ENCODE data around the gene NUP210L.
"Not testable (repeated sequence)": the region's sequence is repeated elsewhere in the genome, so short reads cannot be mapped to it uniquely, and the experiment has no call there.

Gene NUP210L

DNA sequence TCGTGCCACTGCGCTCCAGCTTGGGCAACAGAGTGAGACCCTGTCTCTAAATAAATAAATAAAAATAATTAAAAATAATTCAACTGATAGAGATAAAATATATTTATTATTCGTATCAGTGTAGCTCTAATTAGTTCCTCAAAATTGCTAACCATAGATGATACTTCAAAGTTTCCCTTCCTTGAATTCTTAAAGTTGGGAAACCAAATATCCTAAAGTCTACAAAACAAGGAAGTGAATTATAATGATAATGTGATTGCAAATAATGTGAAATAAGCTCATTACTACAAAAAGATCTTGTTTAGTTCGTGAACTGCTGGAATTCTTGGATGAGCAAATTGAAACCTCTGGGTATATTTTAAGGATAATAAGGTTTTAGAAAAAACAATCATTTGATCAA is 60.5 kb downstream of the NUP210L start:
- no peak for DNase-seq

DNA sequence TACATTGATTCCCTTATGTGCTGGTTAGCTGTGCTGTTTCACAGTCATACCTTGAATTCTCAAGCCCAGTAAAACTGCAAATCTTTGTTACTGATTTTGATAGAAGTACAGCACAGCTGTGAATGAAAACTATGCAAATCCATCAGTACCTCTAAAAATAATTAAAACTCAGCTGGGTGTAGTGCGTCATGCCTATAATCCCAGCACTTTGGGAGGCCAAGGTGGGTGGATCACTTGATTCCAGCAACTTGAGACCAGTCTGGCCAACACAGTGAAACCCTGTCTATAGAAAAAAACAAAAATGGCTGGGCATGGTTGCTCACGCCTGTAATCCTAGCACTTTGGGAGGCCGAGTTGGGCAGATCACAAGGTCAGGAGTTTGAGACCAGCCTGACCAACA is 61.2 kb downstream of the NUP210L start:
- no peak for DNase-seq

- DNase-seq, result no peak
Measured at GRCh38 chr1:154091706-154092105, 63.2 kb downstream of the NUP210L start.

DNA sequence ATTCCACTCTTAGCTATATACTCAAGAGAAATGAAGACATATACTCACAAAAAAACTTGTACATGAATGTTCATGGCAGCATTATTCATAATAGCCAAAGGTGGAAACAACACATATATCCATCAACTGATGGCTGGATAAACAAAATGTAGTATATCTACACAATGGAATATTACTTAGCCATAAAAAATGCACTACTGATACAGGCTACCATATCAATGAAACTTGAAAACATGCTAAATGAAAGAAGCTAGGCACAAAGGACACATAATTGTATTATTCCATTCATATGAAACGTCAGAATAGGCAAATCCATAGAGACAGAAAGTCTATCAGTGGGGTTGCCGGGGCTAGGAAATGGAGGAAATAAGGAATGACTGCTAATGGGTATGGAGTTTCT is 67.3 kb downstream of the NUP210L start:
- DNase-seq, result no peak

DNA sequence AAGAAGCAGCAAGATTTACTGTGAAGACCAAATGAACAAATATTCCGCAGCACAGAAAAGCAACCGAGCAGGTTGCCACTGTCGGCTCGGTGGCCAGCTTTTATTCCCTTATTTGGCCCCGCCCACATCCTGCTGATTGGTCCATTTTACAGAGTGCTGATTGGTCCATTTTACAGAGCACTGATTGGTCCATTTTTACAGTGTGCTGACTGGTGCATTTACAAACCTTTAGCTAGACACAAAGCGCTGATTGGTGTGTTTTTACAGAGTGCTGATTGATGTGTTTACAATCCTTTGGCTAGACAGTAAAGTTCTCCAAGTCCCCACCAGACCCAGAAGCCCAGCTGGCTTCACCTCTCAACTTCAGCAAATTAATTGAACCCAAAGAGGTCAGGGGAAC is 71.8 kb downstream of the NUP210L start:
- not testable (repeated sequence) for DNase-seq

GRCh38 chr1:154081386-154082126 is 73.3 kb downstream of the NUP210L start:
- DNase-seq, result no peak

GRCh38 chr1:154076413-154076812 is 78.5 kb downstream of the NUP210L start:
- DNase-seq, result no peak

DNA sequence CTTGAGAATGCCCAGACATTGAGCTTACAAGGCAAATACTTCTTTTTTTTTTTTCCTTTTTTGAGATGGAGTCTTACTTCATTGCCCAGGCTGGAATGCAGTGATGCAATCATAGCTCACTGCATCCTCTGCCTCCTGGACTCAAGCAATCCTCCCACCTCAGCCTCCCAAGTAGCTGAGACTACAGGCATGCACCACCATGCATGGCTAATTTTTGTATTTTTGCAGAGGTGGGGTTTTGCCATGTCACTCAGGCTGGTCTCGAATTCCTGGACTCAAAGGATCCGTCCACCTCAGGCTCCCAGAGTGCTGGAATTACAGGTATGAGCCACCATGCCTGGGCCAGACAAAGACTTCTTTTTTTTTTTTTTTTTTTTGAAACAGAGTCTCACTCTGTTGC is 79.1 kb downstream of the NUP210L start:
- DNase-seq, result no peak

- DNase-seq, result no peak
Measured at GRCh38 chr1:154062309-154062708, 92.6 kb downstream of the NUP210L start.

- not testable (repeated sequence) for DNase-seq
Measured at GRCh38 chr1:154047436-154047835, 107.4 kb downstream of the NUP210L start.

DNA sequence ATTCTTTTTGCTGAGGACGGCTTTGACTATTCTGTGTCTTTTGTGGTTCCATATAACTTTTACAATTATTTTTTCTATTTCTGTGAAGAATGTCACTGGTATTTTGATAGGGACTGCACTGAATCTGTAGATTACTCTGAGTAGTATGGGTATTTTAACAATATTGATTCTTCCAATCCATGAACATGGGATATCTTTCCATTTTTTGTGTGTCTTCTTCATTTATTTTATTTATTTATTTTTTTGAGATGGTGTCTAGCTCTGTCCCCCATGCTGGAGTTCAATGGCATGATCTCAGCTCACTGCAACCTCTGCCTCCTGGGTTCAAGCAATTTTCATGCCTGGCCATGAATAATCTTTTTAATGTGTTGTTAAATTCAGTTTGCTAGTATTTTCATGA is 121.2 kb downstream of the NUP210L start:
- not testable (repeated sequence) for DNase-seq

- no peak for DNase-seq
Measured at GRCh38 chr1:154019940-154020339, 134.9 kb downstream of the NUP210L start.

GRCh38 chr1:154019269-154019668 is 135.6 kb downstream of the NUP210L start:
- DNase-seq, result no peak

DNA sequence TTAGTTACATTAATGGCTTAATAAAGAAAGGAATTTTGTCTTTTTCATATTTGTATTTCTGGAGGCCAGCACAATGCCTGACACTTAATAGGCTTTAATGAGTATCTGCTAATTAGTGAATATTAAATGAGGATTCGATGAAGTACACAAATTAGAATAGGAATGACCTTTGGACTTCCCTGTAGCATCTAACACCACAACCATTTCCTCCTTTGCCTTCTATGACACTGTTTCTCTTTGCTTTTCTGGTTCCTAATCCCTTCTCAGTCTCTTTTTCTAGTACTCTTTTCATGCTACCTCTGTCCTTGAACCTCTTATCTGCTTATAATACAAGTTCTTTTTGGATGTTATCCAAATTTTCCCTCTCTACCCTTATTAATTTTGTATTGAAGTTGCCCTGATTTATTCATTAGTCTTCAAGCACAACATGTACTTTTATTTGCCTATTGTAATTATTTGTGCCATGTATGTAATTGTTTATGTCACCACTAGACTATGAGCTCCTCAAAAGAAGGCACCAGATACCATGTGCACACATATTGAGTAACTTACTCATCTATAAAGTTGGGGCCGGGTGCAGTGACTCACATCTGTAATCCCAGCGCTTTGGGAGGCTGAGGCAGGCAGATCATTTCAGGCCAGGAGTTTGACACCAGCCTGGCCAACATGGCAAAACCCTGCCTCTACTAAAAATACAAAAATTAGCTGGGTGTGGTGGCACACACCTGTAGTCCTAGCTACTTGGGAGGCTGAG is 140.5 kb downstream of the NUP210L start:
- no peak for DNase-seq

GRCh38 chr1:154012543-154012942 is 142.3 kb downstream of the NUP210L start:
- DNase-seq, result not testable (repeated sequence)

DNA sequence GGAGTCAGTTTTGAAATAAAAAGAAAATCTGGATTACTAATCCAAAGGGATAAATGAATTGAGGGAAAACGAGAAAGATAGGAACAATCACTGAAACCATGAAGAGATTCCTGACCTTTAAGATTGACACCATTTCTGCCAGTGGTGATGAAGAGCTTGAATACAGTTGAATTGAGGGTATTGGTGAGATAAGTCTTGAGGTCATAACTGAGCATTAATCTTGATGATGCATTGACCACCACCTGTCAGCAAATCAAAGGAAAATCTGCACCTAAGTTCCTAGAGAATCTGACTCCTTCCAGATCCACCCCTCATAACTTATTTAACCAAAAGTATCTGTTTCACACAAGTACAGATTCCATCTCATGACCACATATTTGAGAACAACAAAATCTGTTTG is 142.7 kb downstream of the NUP210L start:
- DNase-seq, result no peak

- no peak for DNase-seq
Measured at GRCh38 chr1:154006136-154006535, 148.7 kb downstream of the NUP210L start.

GRCh38 chr1:154000420-154000819 is 154.5 kb downstream of the NUP210L start:
- DNase-seq, result no peak

DNA sequence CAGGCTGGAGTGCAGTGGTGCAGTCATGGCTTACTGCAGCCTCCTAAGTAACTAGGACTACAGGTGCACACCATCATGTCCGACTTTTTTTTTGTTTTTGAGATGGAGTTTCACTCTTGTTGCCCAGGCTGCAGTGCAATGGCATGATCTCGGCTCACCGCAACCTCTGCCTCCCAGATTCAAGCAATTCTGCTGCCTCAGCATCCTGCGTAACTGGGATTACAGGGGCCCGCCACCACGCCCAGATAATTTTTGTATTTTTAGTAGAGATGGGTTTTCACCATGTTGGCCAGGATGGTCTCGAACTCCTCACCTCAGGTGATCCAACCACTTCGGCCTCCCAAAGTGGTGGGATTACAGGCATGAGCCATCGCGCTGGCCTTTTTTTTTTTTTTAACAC is 158.0 kb downstream of the NUP210L start:
- not testable (repeated sequence) for DNase-seq

- no peak for DNase-seq
Measured at GRCh38 chr1:153995640-153996039, 159.2 kb downstream of the NUP210L start.

DNA sequence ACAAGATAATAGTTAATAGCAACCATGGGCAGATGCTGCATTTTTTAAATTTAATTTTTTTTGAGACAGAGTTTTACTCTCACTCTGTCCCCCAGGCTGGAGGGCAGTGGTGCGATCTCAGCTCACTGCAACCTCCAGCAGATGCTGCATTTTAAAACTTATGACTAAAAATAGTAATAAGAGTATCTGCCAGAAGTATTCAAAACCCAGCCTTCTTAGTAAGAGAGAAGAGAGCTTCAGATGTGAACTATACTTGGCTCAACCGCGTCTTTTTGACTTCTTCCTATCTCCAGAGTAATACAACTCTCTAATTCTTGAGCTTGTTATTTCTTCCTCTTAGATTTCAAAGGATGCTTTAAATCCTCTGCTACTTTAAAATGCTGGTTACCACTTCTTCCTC is 159.7 kb downstream of the NUP210L start:
- DNase-seq, result no peak

DNA sequence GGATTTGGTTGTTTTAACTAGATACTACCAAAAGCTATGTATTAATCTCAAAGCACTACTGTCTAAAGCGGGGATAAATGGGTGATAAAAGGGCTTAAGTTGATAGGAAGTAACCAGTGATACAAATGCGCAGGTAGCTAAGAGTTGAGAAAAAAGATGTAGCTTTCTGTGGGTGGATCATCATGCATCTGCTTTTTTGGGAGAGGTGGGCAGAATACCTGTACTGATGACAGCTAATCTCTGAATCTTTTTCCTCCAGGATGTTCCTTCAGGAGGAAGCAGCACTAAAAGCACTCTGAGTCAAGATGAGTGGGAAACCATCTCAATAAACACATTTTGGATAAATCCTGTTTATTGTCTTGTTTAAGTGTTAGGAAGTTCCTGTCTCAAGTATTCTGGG is 163.1 kb downstream of the NUP210L start:
- DNase-seq, result no peak

GRCh38 chr1:153991151-153991630 is 163.7 kb downstream of the NUP210L start:
- DNase-seq, result no peak

DNA sequence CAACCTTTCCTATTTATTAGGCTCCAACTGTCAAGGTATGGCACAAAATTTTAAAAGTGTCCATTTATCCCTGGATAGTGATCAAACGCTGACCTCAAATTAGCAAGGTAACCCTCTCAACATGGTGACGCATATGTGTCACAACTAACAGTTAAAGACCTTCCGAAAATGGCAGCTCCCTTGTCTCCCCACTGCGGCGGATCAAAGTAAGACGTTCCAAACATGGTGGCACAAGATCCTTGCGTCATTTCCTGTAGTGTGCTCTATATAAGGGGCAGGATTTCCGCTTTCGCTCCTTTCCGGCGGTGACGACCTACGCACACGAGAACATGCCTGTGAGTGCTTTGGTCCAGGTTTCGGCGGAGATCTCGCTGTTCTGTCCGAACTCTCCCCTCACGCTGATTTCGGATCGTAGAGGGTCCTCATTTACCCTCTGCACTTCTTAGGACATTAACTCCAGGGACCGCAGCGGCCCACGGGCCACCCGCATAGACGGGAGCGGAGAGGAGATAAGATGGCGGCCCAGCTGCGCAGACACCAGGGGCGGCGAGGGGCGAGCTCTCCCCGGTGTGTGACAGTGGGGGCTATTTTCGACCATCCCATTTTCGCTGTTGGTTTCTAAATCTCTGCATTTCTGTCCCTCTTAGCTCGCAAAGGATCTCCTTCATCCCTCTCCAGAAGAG is 164.3 kb downstream of the NUP210L start, which contains the start of gene RPS27:
Gene RPS27 (plus strand): TSS at position 295 of the 683 bp plus-strand sequence. CDS start 35 bp downstream, at position 330.
- DNase-seq, result peak; percentile 99
